Activated CD4-positive, alpha-beta T cell treated with anti-CD3 and anti-CD28 coated beads, Interleukin-2, Interleukin-4, amounts not matched to agents 100 ng/mL and 50 ng/mL, durations not matched to agents 16 hours and 8 hours (primary cell): ENCODE measurements around the gene NKX6-2.
"Not testable (repeated sequence)": the region's sequence is repeated elsewhere in the genome, so short reads cannot be mapped to it uniquely, and the experiment has no call there.

ENCODE experiments used
- DNase-seq: peaks from one replicate; pipeline ENCODE4 v3.0.0-alpha.2; 2020; ENCODE audit warnings: low spot score

Gene NKX6-2

GRCh38 chr10:132797986-132798385 lies 12.0 kb upstream of the NKX6-2 start:
- not testable (repeated sequence) for DNase-seq

GRCh38 chr10:132796846-132797245 lies 10.9 kb upstream of the NKX6-2 start:
- no peak for DNase-seq

GRCh38 chr10:132793871-132794849 lies 8.2 kb upstream of the NKX6-2 start:
- no peak for DNase-seq

GRCh38 chr10:132793213-132793612 lies 7.3 kb upstream of the NKX6-2 start:
- DNase-seq: no peak

GRCh38 chr10:132792796-132793195 lies 6.8 kb upstream of the NKX6-2 start:
- DNase-seq: no peak

GRCh38 chr10:132792099-132792498 lies 6.2 kb upstream of the NKX6-2 start:
- not testable (repeated sequence) for DNase-seq

- DNase-seq: no peak
Observed at GRCh38 chr10:132790934-132791829, 5.2 kb upstream of the NKX6-2 start.

GRCh38 chr10:132790470-132790869 lies 4.5 kb upstream of the NKX6-2 start:
- DNase-seq: no peak

- no peak for DNase-seq
Observed at GRCh38 chr10:132789659-132790148, 3.8 kb upstream of the NKX6-2 start.

GRCh38 chr10:132788831-132789219 lies 2.9 kb upstream of the NKX6-2 start:
- no peak for DNase-seq

GRCh38 chr10:132788180-132788830 lies 2.4 kb upstream of the NKX6-2 start:
- DNase-seq: no peak

GRCh38 chr10:132787495-132788179 lies 1.7 kb upstream of the NKX6-2 start:
- no peak for DNase-seq

GRCh38 chr10:132786884-132787494 lies 1.0 kb upstream of the NKX6-2 start:
- DNase-seq: no peak

GRCh38 chr10:132786476-132786883 lies 533 bp upstream of the NKX6-2 start:
- DNase-seq: no peak

GRCh38 chr10:132784866-132785722 lies 853 bp downstream of the NKX6-2 start:
- no peak for DNase-seq

- DNase-seq: no peak
Observed at GRCh38 chr10:132783940-132784865, 1.7 kb downstream of the NKX6-2 start.

- DNase-seq: no peak
Observed at GRCh38 chr10:132783165-132783939, 2.6 kb downstream of the NKX6-2 start.

GRCh38 chr10:132781556-132781955 lies 4.4 kb downstream of the NKX6-2 start:
- DNase-seq: no peak
